22Rv1 (cell line): Measurements from ENCODE around the gene SLC8A1.

Source experiments
- H3K27ac ChIP-seq: fragments of 450-650 bp; 2 replicates; pipeline ENCODE4 v1.5.1; 2017
- ZFX ChIP-seq: fragments of 450-650 bp; IDR thresholded peaks from 2 replicates; pipeline ENCODE4 v1.6.1; 2017; ENCODE audit warnings: antibody characterized with exemption, borderline replicate concordance
- TF ChIP-seq, protein P1 (sequence below): fragments of 450-650 bp; IDR thresholded peaks from 2 replicates; pipeline ENCODE4 v1.5.1; 2017; ENCODE audit warnings: mild to moderate bottlenecking

Gene SLC8A1

DNA sequence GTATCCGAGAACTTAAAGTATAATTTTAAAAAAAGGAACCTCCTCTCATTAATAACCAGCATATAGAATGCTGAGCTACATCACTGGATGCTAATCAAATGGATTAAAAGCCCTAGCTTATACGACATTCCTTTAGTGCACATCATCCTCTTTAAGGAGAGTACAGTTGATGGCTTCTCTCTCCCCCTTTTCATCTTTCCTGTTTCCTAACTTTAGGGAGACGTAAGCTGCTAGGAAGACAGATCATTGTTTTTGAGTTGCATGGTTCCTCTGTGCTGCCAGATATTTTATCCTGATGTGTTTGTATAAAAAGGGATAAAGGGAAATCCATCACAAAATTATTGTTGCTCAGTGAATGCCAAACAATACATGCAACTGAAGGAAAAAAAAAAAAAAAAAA, 94.2 kb downstream of the SLC8A1 start:
- no peak overlapping the region for H3K27ac ChIP-seq
- TF ChIP-seq, protein P1, sequence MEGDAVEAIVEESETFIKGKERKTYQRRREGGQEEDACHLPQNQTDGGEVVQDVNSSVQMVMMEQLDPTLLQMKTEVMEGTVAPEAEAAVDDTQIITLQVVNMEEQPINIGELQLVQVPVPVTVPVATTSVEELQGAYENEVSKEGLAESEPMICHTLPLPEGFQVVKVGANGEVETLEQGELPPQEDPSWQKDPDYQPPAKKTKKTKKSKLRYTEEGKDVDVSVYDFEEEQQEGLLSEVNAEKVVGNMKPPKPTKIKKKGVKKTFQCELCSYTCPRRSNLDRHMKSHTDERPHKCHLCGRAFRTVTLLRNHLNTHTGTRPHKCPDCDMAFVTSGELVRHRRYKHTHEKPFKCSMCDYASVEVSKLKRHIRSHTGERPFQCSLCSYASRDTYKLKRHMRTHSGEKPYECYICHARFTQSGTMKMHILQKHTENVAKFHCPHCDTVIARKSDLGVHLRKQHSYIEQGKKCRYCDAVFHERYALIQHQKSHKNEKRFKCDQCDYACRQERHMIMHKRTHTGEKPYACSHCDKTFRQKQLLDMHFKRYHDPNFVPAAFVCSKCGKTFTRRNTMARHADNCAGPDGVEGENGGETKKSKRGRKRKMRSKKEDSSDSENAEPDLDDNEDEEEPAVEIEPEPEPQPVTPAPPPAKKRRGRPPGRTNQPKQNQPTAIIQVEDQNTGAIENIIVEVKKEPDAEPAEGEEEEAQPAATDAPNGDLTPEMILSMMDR: no peak
- TF ChIP-seq ZFX: no peak

DNA sequence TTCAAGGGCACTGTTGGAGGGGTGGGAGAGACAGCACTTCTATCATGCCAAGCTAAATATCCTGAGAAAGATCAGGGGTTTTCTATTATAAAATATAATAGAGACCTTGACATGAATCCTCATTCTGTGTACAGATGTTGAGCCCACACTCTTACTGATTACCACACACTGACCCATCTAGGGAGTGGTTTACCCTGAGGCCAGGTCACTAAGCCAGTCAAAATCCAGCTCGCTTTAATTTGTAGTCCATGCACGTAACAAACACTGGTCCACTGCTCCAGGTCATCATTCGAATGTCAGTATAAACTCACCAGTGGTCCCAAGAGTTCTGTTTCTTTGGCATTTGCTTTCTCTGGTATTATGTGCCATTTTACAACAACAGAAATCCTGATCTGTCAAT, 96.4 kb downstream of the SLC8A1 start:
- TF ChIP-seq, protein P1: no peak
- no peak for TF ChIP-seq ZFX
- no peak overlapping the region for H3K27ac ChIP-seq

DNA sequence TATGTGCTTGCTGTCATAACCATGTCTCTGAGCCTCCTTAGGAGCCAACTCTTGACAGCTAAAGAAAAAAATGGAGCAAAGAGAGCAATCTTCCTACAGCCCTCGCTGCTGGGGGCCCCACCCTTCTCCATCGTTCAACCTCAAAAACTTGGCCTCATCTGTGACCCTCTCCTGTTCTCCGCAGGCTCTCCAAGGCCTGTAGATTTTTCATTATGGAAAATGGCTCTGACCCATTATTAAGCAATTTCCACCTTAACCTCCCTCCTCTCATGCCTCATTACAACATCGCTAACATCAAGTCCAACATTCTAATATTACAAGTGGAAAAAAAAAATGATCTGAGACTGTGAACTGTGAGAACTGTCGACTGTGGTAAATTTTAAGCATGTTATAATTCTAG, 98.7 kb downstream of the SLC8A1 start:
- no peak overlapping the region for H3K27ac ChIP-seq
- TF ChIP-seq, protein P1: no peak
- TF ChIP-seq ZFX: no peak

DNA sequence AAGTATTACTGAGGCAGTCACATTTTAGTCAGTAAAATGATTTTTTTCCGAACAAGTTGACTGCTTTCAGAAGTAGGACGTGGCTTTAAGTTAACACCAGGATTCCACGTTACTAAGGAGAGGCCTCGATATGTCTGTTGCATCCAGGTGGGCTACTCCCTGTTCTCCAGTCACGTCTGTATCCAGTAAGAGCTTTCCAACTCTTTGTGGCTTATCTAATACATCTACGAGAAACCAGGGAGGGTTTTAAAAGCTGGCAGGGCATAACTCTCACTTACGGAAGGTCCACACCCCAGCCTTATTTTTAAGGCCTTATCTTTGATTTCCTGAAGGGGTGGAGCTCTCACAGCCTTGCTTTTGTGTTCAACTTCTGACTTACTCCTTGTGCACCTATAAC, 99.2 kb downstream of the SLC8A1 start:
- TF ChIP-seq, protein P1: no peak
- TF ChIP-seq ZFX: no peak
- H3K27ac ChIP-seq: no peak overlapping the region

DNA sequence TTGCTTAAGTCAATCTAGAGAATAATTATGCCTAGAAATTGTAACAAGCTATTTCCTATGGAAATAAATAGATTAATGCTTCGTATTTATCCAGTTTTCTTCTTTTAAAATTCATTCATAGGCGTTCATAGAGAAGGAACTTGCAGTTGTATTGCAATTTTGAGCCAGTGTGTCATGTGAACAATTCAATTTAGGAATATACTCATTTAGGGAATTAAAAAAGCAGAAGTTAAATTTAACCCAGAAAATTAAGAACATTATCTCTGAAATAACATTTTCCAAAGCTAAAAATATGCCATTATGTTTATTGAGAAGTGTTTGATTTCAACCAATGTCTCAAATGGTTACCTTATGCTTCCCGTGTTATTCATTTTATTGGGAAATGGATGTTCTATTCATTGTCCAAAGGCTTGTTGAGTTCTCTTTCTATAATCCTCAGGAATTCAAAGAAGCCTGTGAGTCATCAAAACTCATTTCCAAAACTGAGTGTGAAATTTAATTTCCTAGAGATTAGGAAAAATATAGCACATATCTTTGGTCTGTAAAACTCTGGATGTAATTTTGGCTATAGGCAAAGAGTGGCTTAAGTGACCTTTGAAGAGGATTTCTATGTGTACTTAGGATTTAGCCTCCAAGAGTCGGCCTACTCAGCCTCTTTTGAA, 99.7 kb downstream of the SLC8A1 start:
- no peak for TF ChIP-seq ZFX
- H3K27ac ChIP-seq: no peak overlapping the region

DNA sequence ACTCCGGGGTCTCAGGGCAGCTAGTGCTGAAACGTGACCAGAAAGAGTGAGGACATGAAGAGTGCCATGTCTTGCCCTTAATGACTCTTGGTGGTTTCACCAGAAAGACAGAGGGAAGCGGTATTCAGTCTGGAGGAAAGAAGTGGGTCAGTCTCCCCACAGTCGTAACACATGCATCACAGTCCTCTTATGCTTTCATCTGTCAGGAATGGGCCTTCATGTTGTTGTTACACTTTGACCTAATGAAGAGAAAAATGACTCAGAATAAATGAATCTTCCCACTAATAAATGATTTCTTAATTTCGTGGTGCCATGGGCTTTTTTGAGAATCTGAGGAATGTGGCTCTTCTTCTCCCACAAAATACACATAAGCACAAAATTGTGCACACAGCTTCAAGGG, 103.2 kb downstream of the SLC8A1 start:
- no peak overlapping the region for H3K27ac ChIP-seq
- TF ChIP-seq, protein P1: no peak
- no peak for TF ChIP-seq ZFX

DNA sequence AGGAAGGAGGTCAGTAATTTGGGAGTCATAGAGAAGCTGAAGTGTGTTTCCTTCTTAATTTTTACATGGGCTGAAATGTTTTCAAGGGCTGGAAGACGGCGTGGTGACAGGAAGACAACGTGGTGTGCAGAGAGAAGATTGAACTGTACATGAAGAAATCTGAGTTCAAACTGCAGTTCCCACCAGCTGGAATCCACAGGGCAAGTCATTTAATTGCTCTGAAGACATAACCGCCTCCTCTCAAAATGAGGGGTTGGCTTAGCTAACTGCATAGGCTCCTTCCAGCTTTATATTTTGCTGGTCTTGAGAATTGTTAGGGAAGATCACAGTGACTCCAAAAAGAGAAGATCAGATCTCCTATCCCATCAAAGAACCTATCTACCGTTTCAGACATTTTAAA, 103.9 kb downstream of the SLC8A1 start:
- no peak overlapping the region for H3K27ac ChIP-seq
- TF ChIP-seq, protein P1: no peak
- TF ChIP-seq ZFX: no peak
